G401 (cell line): ENCODE data around the gene CCR4. TPM values are rescaled to one million over a fixed set of nuclear protein-coding genes. Genes with fewer than 3 reads are reported as not detected.
"Not testable (repeated sequence)": the region's sequence is repeated elsewhere in the genome, so short reads cannot be mapped to it uniquely, and the experiment has no call there.

ENCODE experiments used
- DNase-seq: peaks from one replicate; pipeline ENCODE4 v3.0.0-alpha.2; 2015; ENCODE audit warnings: low spot score
- in situ Hi-C: cut with HindIII; loops from 2 replicates; pipeline ENCODE4 v1.10.0; 2016; ENCODE audit warnings: low sequenced_read_pairs, mixed read lengths
- total RNA-seq: library from RNA; depleted of rRNA; stranded (reverse); fragments of >200 nt; shearing (Covaris generic); gene quantifications from 2 replicates; pipeline ENCODE4 v1.2.3, GENCODE V29; 2014; rRNA removed

CCR4 gene
- 0.06 and 0.07 TPM in 2 replicates for total RNA-seq

- DNase-seq, result no peak
- in situ Hi-C loops, result no loop called here
Observed at GRCh38 chr3:32951410-32951811, at the start of gene CCR4. CCR4 (plus strand) TSS chr3:32951644; CDS start chr3:32953423, 1,779 bp downstream.

GRCh38 chr3:32902887-32903371 is 48.5 kb upstream of the CCR4 start:
- DNase-seq, in situ Hi-C loops: not testable (repeated sequence)

GRCh38 chr3:32903953-32904352 is 47.5 kb upstream of the CCR4 start:
- in situ Hi-C loops, result no loop called here
- no peak for DNase-seq

- no peak for DNase-seq
- in situ Hi-C loops, result no loop called here
Observed at GRCh38 chr3:32909999-32910398, 41.4 kb upstream of the CCR4 start.

GRCh38 chr3:32910954-32911353 is 40.5 kb upstream of the CCR4 start:
- in situ Hi-C loops, result no loop called here

DNA sequence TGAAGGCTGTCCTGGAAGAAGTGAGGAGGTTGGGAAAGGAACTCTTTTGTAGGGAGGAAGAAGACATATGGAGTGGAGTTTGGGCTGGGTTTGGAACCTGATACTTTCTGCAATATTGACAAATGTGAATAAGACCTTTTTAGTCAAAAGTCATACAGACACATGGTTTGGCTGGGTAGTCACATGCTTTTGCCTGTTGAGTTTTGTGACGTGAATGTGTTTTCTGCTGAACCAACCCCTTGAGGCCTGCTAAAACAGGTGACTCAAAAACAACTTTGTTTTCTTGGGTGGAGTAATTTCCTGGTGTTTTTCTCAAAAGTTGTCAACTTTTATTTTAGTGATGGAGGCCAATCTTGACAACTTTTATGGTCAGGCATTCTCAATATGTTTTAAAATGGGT is 39.4 kb upstream of the CCR4 start:
- in situ Hi-C loops, result no loop called here

More at GRCh38 chr3:32910954-32911353, 40.5 kb upstream of the CCR4 start:
- DNase-seq, result no peak

DNA sequence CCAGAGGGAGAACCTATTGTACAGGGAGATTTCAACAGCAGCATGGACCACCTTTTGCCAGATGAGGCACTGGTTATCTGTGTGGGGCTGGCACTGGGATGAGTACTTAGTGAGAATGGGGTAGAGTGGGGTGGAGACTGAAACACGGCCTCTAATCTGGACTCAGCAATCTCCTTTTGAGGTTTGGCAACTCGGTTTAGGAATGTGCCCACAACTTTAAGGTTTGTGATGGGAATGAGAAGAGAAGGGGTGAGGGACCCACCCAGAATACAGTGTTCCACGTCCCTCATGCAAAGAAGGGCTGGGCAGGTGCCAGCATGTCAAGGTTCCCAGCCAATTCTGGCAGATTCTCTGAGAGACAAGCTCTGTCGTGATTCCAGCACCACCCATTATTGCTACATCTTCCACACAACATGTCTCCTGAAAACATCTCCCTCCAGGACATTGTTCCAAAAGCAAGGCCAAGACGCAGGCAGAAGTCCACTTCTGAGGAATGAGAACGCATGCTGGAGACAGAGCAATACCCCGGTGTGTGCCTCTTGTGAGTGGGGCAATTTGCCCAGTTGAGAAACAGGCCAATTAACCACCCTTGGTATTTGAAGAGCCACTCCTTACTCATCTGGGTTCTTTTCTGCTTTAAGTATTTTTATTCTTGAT is 37.5 kb upstream of the CCR4 start:
- DNase-seq, result no peak
- in situ Hi-C loops, result no loop called here

More for the DNA sequence above, 39.4 kb upstream of the CCR4 start:
- no peak for DNase-seq

GRCh38 chr3:32919920-32920319 is 31.5 kb upstream of the CCR4 start:
- in situ Hi-C loops, result no loop called here
- no peak for DNase-seq

GRCh38 chr3:32922078-32922477 is 29.4 kb upstream of the CCR4 start:
- no peak for DNase-seq
- in situ Hi-C loops, result no loop called here

GRCh38 chr3:32930161-32930560 is 21.3 kb upstream of the CCR4 start:
- in situ Hi-C loops, result no loop called here
- no peak for DNase-seq

DNA sequence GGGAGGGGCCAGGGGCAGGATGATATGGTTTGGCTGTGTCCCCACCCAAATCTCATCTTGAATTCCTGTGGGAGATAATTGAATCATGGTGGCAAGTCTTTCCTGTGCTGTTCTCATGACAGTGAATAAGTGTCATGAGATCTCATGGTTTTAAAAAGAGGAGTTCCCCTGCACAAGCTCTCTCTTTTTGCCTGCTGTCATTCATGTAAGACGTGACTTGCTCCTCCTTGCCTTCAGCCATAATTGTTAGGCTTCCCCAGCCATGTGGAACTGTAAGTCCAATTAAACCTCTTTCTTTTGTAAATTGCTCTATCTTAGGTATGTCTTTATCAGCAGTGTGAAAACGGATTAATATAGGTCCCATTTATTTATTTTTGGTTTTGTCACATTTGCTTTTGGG is 20.2 kb upstream of the CCR4 start:
- DNase-seq, in situ Hi-C loops: not testable (repeated sequence)

GRCh38 chr3:32934150-32934742 is 17.2 kb upstream of the CCR4 start:
- DNase-seq, result peak; percentile 8
- in situ Hi-C loops, result no loop called here

GRCh38 chr3:32937331-32937730 is 14.1 kb upstream of the CCR4 start:
- DNase-seq, result no peak
- in situ Hi-C loops, result no loop called here

- in situ Hi-C loops, DNase-seq: not testable (repeated sequence)
Observed at GRCh38 chr3:32939531-32940284, 11.7 kb upstream of the CCR4 start.

DNA sequence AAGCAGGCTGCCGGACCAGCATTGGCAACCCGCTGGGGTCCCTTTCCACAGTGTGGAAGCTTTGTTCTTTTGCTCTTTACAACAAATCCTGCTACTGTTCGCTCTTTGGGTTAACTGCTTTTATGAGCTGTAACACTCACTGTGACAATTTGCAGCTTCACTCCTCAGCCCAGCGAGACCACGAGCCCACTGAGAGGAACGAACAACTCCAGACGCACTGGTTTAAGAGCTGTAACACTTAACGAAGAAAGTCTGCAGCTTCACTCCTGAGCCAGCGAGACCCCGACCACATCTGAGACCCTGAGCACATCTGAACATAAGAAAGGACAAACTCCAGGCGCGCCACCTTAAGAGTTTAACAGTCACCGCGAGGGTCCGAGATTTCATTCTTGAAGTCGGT is 10.7 kb upstream of the CCR4 start:
- no peak for DNase-seq
- in situ Hi-C loops, result no loop called here

GRCh38 chr3:32945136-32945535 is 6.3 kb upstream of the CCR4 start:
- in situ Hi-C loops, result no loop called here
- no peak for DNase-seq

- DNase-seq, in situ Hi-C loops: not testable (repeated sequence)
Observed at GRCh38 chr3:32945598-32945997, 5.8 kb upstream of the CCR4 start.

GRCh38 chr3:32946973-32947788 is 4.3 kb upstream of the CCR4 start:
- no peak for DNase-seq
- in situ Hi-C loops, result no loop called here

- DNase-seq, result peak; percentile 49
- in situ Hi-C loops, result no loop called here
Observed at GRCh38 chr3:32947789-32948238, 3.6 kb upstream of the CCR4 start.
